GM12801 (cell line): ENCODE measurements around the gene TBC1D19.

Experiments
- TF ChIP-seq, protein P1 (sequence below): IDR thresholded peaks from one replicate; pipeline ENCODE4 v1.5.1; 2011; ENCODE audit warnings: control low read depth; ENCODE audit not compliant: insufficient read length; ENCODE audit errors: extremely low read depth

Gene TBC1D19, protein sequence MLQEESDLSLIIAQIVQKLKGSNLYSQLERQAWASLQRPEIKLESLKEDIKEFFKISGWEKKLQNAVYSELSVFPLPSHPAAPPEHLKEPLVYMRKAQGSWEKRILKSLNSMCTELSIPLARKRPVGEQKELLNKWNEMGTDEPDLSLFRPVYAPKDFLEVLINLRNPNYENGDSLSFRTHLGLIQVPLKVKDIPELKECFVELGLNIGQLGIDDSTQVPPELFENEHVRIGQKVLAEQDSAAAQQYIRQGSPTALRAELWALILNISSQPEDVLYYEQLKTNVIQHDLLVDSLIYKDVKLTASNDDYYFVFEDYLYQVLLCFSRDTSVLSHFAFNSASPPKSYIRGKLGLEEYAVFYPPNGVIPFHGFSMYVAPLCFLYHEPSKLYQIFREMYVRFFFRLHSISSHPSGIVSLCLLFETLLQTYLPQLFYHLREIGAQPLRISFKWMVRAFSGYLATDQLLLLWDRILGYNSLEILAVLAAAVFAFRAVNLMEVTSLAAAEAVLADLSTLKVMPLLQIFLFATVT

DNA sequence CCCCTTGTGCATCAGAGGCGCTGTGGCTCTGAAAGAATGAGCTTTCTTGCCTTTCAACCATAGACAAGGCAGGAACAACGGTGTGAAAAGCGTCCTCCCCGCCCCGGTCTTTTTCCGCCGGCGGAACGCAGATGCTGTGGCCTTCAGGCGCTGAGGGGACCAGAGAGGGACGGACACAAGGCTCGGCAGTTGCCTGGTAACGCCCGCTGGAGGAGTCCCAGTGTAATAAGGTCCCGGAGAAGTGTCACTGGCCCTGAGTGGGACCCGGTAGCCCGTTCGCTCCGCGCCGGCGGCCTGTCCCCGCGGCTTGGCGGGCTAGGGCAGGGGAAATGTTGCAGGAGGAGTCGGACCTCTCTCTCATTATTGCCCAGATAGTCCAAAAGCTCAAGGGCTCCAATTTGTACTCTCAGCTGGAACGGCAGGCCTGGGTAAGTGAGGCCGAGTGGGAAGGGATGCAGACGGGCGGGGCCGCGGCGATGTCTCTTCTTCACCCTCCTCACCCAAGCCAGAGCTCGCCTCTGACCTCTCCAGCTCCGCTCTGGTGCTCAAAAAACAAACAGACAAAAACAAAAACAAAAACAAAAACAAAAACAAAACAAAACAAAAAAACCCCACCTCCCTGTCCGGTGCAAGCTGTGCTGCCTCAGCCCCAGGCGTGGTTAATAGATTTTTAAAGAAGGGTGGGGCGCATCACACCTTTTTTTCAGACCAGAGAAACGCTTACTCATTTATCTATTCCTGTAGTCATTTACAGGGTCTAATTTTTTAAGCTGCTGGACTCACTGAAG is at the start of gene TBC1D19:
TSS of gene TBC1D19 (plus strand) at position 220 of the 788 bp plus-strand sequence. CDS start at position 330, 110 bp downstream.
- TF ChIP-seq, protein P1, sequence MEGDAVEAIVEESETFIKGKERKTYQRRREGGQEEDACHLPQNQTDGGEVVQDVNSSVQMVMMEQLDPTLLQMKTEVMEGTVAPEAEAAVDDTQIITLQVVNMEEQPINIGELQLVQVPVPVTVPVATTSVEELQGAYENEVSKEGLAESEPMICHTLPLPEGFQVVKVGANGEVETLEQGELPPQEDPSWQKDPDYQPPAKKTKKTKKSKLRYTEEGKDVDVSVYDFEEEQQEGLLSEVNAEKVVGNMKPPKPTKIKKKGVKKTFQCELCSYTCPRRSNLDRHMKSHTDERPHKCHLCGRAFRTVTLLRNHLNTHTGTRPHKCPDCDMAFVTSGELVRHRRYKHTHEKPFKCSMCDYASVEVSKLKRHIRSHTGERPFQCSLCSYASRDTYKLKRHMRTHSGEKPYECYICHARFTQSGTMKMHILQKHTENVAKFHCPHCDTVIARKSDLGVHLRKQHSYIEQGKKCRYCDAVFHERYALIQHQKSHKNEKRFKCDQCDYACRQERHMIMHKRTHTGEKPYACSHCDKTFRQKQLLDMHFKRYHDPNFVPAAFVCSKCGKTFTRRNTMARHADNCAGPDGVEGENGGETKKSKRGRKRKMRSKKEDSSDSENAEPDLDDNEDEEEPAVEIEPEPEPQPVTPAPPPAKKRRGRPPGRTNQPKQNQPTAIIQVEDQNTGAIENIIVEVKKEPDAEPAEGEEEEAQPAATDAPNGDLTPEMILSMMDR, result no peak

DNA sequence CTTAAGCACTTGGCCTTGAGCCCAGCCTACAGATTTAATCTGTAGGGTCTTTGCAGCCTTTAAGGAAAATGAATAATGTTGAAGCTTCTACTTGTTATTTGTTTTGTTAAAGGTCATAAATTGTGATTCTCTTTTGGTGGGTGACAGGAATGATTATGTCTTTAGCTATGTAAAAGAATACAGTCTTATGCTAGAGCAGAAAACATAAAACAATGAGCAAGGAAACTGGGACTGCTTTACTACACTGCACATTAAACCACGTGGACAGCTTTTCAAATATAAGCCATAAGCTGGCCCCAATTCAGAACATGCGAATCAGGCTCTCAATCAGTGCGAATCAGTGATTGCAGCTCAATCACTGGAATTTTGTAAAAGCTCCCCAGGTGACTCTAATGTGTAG is 40.9 kb upstream of the TBC1D19 start:
- TF ChIP-seq, protein P1, result no peak

DNA sequence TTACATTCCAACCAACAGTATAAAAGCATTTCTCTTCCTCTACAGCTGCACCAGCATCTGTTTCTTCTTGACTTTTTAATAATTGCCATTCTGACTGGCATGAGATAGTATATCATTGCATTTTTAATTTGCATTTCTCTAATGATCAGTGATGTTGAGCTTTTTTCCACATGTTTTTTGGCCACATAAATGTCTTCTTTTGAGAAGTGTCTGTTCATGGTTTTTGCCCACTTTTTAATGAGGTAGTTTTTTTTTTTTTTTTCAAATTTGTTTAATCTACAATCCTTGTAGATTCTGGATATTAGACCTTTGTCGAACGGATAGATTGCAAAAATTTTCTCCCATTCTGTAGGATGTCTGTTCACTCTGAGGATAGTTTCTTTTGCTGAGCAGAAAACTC is 39.5 kb upstream of the TBC1D19 start:
- TF ChIP-seq, protein P1, result no peak

DNA sequence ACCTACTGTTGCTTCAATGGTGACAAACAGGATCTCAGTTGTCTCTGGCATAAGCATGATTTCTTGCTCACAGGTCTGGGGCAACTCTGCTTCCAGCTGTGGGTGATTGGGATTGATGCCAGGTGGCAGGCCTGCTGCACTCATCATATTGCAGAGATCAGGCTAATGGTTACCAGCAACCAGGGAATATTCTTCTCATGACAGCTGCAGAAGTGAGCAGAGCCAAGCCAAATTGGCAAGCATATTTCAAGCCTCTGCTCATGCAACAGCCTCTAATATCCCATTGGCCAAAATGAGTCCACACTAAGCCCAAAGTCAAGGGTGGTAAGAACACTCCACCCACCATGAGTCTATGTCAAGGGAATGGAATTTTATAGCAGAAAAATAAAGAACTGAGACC is 26.7 kb upstream of the TBC1D19 start:
- TF ChIP-seq, protein P1, result no peak

DNA sequence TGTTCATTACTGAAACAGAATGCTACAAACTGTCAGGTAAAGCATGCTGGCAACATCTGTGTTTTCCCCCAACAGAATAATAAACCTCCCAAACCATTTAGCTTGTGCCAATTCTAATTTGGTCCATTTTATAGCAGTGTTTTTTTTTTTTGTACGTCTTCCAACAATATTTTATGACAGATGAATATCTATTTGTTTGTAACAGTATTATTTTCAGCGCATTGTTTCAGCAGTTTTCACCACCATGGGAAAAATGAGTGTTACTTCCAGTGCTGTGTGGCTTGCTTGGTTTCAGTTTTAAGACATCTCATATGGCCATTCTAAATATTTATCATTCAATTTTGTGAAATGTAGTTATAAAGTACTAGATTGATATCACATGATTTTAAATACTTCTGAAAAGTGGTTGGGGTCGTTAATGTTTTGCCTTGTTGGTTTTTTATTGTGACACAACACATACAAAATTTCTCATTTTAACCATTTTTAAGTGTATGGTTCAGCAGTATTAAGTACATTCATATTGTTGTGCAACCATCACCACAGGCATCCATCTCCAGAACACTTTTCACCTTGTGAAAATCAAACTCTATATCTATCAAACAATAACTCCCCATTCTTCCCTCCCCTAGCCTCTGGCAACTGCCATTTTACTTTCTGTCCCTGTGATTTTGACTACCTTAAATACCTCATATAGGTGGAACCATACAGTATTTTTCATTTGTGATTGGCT is 25.6 kb upstream of the TBC1D19 start:
- TF ChIP-seq, protein P1, result no peak

DNA sequence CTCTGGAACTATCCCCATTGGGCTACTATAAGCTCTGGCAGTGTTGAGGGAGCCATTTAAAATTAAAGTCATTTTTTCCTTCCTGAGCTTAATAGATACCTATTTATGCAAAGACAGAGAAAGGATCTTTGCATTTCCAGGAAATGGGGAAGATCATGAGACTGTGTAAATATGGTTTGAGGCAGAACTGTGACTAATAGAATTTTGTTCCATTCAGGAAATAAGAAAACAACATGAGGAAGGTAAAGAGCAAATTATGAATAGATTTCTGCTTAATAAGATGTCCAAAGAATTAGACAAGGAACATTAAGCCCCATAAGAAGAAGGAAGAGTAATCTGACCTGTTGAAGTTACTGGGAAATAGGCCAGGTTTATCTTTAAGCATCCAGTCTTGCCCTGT is 17.8 kb upstream of the TBC1D19 start:
- TF ChIP-seq, protein P1, result no peak
